Gastroesophageal sphincter (tissue), 3 donors: Measurements from ENCODE around the gene YPEL4.

Experiments used
- POLR2A ChIP-seq, 2 donors: fragments of 450-650 bp; IDR thresholded peaks; one replicate each; pipeline ENCODE4 v1.6.1; 2017; ENCODE audit warnings: antibody characterized with exemption in 2 of 2, mild to moderate bottlenecking in 2 of 2, moderate library complexity in 1 of 2
- TF ChIP-seq, protein P1 (sequence below), 4 experiments: fragments of 200-600 bp in 2 of 4; fragments of 450-650 bp in 2 of 4; sonication (generic) in 1 of 4; IDR thresholded peaks; one replicate each; pipeline ENCODE4 v1.5.1; 2017 to 2019; ENCODE audit warnings: antibody characterized with exemption in 4 of 4, mild to moderate bottlenecking in 2 of 4, moderate library complexity in 2 of 4

DNA sequence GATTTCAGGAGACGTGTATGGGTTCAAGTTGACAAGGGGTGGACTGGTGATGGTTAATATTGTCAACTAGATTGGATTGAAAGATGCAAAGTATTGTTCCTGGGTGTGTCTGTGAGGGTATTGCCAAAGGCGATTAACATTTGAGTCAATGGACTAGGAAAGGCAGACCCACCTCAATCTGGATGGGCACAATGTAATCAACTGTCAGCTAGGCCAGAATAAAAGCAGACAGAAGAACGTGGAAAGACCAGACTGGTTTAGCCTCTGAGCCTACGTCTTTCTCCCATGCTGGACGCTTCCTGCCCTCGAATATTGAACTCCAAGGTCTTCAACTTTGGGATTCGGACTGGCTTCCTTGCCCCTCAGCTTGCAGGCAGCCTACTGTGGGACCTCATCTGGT, 1.7 kb upstream of the YPEL4 start:
- TF ChIP-seq, protein P1, sequence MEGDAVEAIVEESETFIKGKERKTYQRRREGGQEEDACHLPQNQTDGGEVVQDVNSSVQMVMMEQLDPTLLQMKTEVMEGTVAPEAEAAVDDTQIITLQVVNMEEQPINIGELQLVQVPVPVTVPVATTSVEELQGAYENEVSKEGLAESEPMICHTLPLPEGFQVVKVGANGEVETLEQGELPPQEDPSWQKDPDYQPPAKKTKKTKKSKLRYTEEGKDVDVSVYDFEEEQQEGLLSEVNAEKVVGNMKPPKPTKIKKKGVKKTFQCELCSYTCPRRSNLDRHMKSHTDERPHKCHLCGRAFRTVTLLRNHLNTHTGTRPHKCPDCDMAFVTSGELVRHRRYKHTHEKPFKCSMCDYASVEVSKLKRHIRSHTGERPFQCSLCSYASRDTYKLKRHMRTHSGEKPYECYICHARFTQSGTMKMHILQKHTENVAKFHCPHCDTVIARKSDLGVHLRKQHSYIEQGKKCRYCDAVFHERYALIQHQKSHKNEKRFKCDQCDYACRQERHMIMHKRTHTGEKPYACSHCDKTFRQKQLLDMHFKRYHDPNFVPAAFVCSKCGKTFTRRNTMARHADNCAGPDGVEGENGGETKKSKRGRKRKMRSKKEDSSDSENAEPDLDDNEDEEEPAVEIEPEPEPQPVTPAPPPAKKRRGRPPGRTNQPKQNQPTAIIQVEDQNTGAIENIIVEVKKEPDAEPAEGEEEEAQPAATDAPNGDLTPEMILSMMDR (IDR thresholded peaks at IDR 0.05): no peak
- TF ChIP-seq POLR2A (IDR thresholded peaks at IDR 0.05): no peak
